COLO829 (cell line): Measurements from ENCODE around the gene TRABD2A.

ENCODE experiments used
- DNase-seq: peaks from one replicate; pipeline ENCODE4 v3.0.0; 2012; ENCODE audit warnings: low spot score

Gene TRABD2A

DNA sequence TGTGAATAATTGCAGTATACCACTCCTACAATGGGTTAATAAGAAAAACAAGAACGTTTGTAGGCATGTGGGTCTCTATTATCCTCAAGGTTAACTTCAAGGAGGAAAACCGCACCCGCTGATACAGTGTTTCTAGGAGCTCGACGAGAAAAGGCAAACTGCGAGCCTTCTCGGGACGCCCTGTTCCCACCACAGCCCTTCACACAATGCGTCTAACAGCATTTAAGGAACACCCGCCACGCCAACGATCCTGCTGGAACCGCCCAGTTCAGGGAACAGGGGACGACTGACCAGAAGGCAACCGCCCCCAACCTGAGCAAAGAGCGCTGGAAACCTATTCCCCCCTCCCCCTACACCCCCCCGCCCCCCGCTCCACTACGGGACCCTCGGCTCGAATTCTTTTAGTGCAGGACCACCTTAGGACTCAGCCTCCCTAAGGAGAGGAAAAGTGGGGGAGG, 23.9 kb upstream of the TRABD2A start:
- DNase-seq = peak; percentile 57

DNA sequence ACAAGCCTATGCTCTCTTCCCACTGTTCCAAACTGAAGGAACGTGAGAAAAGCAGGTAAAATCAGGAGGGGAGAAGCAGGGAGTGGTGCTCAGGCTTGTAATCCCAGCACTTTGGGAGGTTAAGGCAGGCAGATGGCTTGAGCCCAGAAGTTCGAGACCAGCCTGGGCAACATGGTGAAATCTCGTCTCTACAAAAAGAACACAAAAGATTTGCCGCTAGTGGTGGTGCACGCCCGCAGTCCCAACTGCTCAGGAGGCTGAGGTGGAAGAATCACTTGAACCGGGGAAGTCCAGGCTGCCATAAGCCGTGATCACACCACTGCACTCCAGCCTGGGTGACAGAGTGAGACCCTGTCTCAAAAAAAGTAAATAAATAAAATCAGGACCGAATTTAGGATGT, 23.3 kb upstream of the TRABD2A start:
- no peak for DNase-seq

DNA sequence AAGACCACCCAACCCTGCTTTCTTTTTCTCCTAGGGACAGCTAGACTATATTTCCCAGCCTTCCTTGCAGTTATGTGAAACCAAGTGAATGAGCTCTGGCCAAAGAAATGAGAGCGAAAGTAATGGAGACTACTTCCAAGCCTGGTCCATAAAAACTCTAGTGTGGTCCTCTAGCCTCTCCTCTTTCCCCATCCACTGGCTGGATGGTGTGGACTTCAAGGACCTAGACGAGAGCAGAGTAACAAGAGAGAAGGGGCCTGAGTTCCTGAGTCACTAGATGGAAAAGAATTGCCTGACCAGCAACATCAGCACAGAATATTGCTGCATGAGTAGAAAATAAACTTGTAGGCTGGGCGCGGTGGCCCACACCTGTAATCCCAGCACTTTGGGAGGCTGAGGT, 21.6 kb upstream of the TRABD2A start:
- DNase-seq = no peak

DNA sequence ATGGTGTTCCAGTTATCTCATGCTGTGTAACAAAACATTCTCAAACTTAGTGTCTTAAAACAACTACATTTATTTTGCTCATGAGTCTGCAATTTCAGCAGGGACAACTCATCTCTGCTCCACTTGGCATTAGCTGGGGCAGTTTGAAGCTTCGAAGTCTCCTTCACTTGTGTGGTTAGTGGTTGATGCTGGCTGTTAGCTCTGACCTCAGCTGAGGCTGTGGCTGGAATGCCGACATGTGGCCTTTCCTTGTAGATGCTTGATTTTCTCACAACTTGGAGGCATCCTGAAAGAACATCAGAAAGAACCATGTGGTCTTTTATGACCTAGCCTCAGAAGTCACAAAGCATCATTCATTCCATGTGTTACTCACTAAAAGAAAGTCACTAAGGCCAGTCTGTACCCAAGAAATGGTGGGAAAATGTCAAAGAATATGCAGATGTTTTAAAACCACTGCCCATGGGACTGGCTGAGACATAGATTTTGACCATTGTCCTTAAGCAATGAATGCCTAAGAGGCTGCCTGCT, 20.8 kb upstream of the TRABD2A start:
- no peak for DNase-seq

DNA sequence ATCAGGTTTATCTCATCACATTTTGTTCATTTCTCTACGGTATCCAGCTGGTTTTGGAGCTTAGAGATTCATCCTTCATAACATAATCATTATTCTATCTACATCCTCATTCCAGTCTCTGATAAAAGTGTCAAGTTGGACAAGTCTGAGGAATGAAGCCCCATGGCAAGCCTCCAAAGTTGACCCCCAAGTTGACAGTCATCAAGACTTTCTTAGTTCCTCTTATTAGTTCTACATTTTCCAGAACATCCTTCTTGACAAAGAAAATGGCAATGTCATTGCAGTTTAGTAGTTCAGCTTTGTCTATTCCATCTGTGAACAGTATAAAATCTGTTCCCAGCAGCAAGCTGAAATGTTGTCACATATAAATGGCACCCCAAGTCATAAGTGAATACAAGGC, 20.1 kb upstream of the TRABD2A start:
- DNase-seq = no peak

DNA sequence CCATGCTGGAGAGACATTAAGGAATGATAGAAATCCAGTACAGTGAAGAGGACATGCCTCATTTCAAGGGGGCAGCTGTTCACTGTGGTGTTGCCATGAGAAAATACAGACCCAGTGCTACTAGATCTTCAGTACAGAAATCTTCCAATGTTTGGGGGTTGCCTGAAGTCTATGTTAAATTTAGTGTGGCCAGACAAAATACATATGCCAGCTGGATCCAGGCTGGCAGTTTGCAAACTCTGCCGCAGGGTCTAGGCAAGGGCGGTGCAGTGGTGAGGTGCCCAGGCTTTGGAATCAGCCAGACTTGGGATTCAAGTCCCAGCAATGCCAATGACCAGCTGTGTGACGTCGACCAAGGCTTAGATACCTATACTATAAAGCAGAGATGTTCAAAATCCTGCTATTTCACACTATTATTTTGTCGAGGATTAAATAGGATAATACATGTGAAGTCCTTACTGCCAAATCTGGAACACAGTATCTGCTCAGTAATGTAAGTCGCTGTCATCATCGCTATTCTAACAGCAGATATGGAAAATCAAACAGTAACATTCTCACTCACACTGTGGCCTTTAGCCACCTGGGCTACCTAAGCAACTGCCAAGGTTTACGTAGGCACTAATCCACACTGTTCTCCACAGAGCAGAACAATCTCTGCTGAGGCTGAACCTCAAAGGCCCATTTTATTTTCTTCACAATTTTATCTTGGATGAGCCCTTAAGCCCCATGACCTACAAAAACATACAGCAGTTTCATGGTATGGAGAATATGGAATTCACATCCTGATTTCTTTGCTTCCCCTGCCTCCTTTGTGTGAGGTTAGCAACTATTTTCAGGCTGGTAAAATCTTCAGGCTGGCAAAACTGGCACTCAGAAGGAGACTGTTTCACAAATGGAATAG, 18.7 kb upstream of the TRABD2A start:
- no peak for DNase-seq

DNA sequence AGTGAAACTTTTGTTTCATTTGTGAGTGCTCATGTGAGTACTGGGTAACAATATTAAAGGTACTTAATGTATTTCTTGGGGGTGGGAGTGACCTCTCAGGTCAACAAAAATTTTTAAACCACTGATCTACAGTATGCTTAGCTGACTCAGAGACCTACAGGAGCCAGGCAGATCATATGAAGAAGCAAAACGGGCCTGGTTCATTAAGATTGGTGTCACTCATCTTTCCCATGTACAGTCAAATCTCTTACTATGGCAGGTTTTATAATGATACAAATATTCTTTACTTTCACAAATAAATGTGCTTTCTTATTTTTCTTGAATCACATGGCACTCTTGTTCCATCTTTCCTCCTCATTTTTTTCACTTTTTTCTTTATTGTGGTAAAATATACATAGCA, 16.9 kb upstream of the TRABD2A start:
- DNase-seq = no peak

DNA sequence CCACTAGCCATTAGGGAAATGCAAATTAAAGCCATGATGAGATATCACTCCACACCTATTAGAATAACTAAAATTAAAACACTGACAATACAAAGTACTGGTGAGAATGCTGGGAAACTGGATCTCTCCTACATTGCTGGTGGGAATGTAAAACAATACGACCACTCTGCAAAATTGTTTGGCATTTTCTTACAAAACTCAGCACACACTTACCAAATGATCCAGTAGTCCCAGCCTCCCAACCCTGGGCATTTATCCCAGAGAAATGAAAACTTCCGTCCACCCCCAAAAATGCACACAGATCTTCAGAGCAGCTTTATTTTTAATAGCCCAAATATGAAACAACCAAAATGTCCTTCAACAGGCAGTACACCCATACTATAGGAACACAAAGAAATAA, 15.7 kb upstream of the TRABD2A start:
- no peak for DNase-seq

DNA sequence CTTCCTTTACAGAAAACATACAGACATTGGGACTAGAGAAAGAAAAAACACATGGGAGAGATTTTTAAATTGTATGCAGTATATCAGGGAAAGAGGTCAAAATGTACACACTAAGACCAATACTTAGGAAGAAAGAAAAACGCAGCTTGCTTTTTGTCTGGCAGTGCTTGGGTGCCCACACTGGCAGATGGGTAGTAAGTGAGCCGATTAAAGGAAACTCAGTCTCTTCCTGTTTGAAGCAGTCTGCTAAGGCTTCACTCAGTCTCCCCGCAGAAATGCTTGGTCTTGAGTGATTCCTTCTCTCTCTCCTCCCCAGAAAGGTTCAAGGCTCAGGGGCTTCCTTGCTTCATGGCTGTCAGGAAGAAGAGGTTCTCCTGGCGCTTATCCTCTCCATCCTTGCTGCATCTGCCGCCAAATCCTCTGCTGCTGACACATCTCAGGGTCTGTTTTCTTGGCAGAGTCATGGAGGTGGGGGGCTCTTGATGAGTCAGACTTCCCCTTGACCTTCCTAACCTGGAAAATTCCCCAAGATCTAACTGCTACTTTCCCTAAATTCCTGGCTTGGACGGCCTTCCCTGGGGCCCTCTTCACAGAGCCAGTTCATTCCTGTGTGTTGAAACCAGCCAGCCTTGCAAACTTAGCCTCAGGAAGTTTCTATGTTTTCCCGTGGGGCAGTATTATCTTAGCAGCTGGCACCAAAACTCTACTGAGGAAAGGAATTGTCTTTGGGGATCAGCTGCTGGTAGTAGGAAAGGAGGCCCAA, 14.1 kb upstream of the TRABD2A start:
- no peak for DNase-seq

DNA sequence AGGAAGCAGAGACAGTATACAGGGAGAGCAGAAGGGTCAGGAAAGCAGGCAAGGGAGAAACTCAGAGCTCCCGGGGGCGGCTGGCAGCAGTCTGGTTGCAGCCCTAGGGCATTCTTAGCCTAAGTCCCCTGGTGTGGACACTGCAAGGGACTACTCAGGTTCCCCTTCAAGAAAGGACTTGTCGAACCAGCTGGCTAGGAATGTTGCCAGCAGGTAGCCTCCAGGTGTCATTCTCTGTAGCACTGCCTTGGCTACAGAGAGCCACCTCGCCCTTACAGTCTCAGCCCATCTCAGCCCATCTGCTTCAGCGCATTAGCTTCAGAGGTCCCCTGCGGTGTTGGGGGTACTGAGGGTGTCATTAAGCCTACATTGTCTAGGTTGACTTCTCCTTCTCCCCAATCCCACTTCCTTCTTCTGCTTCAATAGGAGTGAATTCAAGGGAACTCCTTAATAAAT, 13.3 kb upstream of the TRABD2A start:
- DNase-seq = no peak

DNA sequence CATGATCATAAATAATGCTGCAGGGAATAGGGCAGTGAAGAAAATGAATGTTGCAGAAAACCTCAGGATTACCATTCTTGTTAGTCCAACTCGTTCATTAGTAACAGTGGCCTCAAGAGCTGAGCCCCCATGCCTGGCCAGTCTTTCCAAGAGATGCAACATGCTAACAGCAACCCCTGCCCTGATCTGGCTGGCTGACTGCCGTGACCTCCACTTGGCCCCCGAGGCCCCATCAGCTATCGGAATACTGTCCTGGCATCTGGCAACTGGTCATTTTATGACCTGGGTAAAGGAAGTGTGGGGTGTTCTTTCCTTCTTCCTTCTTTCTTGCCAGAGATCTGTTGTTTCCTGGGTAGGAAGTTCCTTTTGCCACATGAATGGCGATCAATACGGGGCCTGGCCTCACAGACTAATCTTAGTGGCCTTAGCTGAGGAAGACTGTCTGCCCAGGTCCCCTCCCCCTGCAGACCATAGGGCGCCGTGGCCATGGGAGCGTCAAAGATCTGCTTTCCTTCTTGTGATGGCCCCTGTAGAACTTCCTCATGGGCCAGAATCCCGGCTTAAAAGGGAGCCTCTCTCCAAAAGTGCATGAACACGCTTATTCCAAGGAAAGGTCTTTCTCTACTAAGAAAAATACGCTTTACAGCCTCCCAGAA, 10.6 kb upstream of the TRABD2A start:
- no peak for DNase-seq

DNA sequence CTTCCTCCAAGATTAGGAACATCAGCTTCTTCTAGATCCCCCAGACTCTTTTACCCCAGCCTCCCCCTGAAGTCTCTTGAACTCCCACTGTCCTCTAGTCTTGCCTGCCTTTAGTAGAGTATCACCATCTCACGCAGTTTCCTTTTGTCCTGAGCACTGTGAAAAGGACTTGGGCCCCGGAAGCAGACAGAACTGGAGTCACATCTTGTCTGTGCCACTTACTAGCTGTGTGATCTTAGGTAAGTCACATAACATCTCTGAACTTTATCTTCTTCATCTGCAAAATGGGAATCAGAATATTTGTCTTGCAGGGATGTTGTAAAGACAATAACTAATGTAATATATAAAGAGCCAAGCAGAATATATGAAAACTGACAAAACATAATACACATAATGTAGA, 8.4 kb upstream of the TRABD2A start:
- no peak for DNase-seq

DNA sequence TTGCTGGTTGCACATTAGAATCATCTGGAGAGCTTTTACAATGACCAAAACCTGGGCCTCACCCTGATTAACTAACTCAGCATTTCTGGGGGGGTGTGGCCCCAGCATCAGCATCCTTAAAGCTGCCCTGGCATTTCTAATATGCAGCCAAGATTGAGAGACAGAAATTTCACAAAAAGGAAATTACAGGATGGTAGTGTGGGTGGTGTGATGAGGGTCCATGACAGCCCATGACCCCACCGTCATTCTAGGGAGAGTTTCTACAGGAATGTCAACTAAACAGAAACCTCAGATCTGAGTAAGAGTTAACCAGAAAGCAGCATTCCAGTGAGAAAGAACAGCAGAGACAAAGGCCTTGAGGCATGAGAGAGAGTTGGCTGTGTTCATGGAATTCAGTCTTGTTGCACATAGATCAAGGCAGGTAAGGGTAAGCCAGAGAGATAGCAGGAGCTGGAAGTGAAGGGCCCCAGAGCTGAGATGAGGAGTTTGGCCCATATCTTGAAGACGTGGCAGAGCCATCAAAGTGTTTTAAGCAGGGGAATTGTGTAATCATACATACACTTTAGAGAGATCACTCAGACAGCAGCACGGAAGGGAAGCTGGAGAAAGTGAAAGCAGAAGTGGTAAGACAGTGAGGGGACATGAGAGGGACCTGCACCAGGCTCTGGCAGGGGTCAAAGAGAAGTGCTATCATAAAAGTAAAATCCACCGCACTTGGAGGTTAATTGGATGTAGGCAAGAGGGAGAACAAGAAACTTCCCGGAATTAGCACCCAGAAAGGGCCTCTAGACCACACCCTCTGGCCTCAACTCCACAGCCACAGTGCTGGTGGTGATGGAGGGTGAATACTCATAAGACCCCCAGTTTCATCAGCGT, 7.8 kb upstream of the TRABD2A start:
- DNase-seq = no peak

DNA sequence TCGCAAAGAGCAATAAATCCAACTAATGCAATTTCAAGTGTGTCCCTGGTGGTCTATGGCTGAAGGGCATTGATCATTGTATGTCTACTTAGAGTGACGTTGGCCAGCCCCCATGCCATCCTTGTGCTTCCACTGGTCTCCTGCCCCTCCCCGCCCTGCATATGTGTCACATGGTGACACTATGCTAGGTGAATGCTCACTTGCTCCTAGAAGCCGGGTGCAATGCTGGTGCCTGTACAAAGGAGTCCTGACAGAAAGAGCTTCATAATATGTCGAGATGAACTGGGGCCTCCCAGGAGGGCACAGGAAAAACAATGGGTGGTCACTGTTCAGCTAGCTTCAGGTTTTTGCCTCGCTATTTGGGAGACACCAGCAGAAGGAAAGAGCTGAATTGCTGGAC, 5.9 kb upstream of the TRABD2A start:
- no peak for DNase-seq

DNA sequence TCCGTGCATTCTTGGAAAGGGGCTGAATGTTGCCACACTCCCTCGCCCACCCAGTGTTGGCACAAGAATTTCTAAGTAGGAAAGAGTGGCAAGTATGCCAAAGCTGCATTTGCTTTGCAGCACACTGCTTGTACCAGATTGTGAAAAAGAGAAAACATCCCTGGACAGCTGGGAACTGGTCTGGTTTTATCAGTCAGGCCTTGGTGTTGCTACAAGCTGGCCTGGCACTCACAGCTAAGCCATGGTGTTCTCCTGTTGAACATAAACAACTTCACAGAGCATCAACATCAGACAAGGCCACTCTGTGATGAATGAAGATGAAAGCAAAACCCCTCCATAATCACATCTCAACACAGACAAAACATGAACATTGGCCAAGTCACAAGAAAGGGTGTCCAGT, 4.2 kb upstream of the TRABD2A start:
- DNase-seq = no peak

DNA sequence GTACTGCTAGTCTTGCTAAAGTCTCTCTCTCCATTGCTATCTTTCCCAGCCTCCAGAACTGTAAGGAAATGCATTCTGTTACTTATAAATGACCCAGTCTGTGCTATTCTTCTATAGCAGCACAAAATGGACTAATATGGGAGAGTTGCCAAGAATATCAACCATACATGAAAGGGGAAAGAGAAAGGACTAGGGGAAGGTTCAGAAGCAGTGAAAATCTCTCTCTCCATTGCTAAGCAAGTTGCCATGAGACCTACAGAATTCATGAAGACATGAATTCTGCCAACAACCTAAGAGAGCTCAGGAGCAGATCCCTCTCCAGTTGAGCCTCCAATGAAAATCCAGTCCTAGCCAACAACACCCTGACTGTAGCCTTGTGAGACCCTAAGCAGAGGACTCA, 3.6 kb upstream of the TRABD2A start:
- DNase-seq = no peak

DNA sequence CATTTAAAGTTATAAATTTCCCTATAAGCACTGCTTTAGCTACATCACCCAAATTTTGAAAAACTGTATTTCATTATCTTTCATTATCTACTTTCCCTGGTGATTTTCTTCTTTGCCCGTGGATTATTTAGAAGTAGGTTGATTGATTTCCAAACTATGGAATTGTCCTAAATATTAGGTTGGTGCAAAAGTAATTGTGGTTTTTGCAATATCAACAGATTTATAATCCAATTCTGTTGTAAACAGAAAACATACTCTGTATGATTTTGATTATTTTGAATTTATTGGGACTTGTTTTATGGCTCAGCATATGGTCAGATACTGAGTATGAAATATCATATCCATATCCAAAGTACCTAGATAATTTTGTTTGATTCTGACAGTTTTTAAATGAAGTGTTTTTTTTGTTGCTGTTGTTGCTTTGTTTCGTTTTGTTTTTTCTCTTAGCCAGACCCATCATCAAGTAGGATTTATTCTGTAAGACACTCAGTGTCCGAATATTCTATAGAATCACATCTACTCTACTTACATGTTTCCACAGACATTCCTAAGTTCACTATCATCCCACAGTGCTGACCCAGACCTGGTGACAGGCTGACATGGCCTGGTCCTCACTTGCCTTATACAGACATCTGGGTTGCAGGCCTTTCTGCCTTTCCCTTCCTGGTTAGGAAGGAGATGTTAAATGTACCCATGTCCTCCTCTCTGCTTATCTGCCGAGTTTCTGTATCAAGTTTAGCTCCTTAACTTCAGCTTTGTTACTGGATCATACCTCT, 2.1 kb upstream of the TRABD2A start:
- DNase-seq = no peak

DNA sequence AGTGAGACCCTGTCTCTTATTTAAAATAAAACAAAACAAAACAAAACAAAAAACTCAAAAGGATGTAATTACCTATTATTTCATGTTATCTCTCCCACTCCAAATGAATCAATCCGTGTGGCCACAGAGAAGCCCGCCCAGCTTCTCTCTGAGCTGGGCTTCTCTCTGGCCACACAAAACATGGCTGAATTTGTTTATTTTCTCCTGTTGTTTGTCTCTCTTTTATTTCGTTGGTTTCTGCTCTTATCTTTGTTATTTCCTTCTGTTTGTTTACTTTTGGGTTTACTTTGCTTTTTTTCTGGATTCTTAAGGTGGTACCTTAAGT, 1.5 kb upstream of the TRABD2A start:
- DNase-seq = no peak

DNA sequence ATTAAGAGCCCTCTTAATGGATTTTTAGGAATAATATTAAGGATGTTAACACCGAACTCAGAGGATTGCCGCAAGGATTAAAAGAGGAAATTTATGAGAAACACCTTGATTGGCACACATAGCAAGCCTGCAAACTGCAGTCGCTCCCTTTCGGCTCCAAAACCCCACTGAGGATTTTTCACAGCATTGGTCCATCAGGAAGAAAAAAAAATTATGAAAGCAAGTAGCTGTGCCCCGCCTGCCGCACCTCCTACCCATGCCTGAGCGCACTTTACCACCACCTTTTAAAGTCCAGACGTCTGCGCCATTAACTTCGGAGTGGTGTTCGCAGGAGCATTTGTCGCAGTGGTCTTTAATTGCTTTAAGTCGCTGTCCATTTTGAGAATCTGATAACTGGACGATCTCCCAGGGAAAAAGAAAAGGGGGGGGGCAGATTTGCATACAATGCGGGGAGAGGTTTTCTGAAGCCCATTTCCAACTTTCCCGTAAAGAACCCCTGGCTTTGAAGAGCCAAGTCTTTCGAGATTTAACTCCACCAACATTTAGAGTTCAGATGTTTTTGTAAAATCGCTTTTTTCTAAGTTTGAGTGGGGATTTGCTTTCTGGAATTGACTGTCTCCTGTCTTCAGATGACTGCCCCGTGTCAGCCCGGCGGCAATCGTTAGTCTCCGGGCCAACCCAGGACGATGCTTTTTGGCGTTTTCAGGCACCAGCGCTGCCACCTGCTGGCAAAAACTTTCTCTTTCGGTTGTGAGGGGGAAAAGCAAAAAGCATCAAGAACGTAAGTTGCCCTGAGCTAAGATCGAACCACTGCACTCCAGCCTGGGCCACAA, 913 bp upstream of the TRABD2A start:
- DNase-seq = peak; percentile 56

DNA sequence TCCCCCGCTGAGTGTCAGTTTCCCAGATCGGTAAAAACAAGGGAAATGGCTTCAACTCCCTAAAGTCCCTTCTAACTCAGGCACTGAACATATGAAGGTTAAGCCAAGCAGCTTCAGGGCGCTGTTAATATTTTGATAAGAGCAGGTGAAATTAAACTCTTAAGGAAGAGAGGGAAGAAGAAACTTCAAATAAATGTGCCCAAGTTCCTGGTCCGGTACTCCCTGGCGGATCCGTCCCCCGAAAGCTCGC, 564 bp downstream of the TRABD2A start:
- no peak for DNase-seq
